Measurements from ENCODE around the gene KCTD3. TPM values are rescaled to one million over a fixed set of nuclear protein-coding genes. Genes with fewer than 3 reads are reported as not detected.

Gene KCTD3
- total RNA-seq, 4 donors from 2014 or later, result 61.0 to 80.5 (median 65.2) TPM

DNA sequence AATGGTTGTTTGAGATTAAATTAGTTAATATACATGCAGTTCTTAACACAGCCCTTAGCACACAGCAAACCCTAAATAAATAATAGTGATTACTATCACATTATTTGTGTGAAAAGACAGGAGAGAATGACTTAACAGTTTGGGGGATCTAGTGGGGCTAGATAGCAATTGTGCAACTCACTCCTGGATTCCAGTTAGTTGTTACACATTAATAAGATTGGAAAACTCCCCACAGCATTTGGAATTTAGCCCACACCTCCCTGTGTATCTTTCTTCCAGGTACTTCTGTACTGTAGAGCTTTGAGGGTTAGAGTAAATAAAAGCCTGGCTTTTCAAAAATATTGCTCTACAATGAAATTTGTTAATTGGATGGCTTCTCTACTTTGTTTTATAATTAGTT is 93.2 kb downstream of the KCTD3 start:
- H3K4me1 ChIP-seq, result no peaks in the 10 kb centered on the region
- DNase-seq (ENCODE audit: extremely low spot score), result no peak
- TF ChIP-seq POLR2A (IDR thresholded peaks at IDR 0.05; ENCODE audit: low read depth) (no peak), POLR2AphosphoS5 (IDR thresholded peaks at IDR 0.05) (no peak), EP300 (IDR thresholded peaks at IDR 0.05) (no peak)
- TF ChIP-seq, protein P1, sequence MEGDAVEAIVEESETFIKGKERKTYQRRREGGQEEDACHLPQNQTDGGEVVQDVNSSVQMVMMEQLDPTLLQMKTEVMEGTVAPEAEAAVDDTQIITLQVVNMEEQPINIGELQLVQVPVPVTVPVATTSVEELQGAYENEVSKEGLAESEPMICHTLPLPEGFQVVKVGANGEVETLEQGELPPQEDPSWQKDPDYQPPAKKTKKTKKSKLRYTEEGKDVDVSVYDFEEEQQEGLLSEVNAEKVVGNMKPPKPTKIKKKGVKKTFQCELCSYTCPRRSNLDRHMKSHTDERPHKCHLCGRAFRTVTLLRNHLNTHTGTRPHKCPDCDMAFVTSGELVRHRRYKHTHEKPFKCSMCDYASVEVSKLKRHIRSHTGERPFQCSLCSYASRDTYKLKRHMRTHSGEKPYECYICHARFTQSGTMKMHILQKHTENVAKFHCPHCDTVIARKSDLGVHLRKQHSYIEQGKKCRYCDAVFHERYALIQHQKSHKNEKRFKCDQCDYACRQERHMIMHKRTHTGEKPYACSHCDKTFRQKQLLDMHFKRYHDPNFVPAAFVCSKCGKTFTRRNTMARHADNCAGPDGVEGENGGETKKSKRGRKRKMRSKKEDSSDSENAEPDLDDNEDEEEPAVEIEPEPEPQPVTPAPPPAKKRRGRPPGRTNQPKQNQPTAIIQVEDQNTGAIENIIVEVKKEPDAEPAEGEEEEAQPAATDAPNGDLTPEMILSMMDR (IDR thresholded peaks at IDR 0.05), result no peak
- H3K4me3 ChIP-seq, result no peak overlapping the region
- H3K36me3 ChIP-seq, result no peaks in the 10 kb centered on the region
- H3K9me3 ChIP-seq, result no peaks in the 10 kb centered on the region
- intact Hi-C loops (cut with DNase I), result no loop called here
- H3K27me3 ChIP-seq, result no peaks in the 10 kb centered on the region
- H3K27ac ChIP-seq (replicated peaks in 1 of 4), result no peak overlapping the region

DNA sequence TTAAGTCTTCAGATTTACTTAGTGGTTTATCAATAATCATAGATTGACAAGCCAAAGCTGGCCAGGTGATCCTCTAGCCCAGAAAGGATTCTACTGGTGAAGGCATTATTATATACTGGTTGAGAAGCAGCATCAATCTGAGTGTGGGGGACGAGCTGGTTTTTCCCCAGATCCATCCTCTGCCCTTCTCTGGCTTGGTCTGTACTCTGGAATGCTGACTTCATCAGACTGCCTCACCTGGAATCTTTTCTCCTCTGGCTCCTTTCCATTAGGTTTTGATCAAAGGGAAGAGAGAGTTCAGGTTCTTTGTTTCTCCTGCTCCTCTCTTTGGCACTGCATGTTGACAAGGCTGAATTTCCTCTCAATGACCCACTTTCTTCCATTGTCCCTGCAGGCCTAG is 93.9 kb downstream of the KCTD3 start:
- H3K27ac ChIP-seq (replicated peaks in 1 of 4), result no peak overlapping the region
- H3K27me3 ChIP-seq, result no peaks in the 10 kb centered on the region
- TF ChIP-seq POLR2A (IDR thresholded peaks at IDR 0.05; ENCODE audit: low read depth) (no peak), POLR2AphosphoS5 (IDR thresholded peaks at IDR 0.05) (no peak), EP300 (IDR thresholded peaks at IDR 0.05) (no peak)
- TF ChIP-seq, protein P1 (IDR thresholded peaks at IDR 0.05), result no peak
- no peak for DNase-seq (ENCODE audit: extremely low spot score)
- H3K4me3 ChIP-seq, result no peak overlapping the region
- 86% methylated on average over 1 of the region's 1 CpG for WGBS
- H3K9me3 ChIP-seq, result no peaks in the 10 kb centered on the region
- no peaks in the 10 kb centered on the region for H3K36me3 ChIP-seq
- intact Hi-C loops (cut with DNase I), result no loop called here
- no peaks in the 10 kb centered on the region for H3K4me1 ChIP-seq

DNA sequence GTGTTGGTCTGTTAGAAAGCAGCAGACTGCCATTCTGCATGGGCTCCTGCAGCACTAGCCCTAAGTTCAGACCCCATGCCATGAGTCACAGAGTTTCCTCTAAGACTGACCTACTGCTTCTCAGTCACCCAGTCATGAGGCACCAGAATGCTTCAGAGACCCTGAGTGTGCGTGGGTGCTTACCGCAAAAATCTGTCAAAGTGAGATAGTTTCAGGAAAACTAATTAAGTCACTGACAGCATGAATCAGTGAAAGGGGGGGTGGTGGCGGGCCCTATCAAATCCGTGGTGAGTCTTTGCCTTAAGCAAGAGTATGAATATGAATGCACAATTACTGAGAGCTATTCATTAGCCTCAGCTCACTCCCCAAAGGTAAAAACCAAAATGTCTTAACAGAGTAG is 98.1 kb downstream of the KCTD3 start:
- DNase-seq (ENCODE audit: extremely low spot score), result peak; percentile 45
- Histone ChIP-seq H3K9me3 (no peaks in the 10 kb centered on the region), H3K36me3 (no peaks in the 10 kb centered on the region), H3K27me3 (no peaks in the 10 kb centered on the region), H3K4me3 (no peak overlapping the region), H3K27ac (replicated peaks in 1 of 4) (no peak overlapping the region), H3K4me1 (no peaks in the 10 kb centered on the region)
- intact Hi-C loops (cut with DNase I), result no loop called here
- TF ChIP-seq EP300 (IDR thresholded peaks at IDR 0.05) (no peak), POLR2A (IDR thresholded peaks at IDR 0.05; ENCODE audit: low read depth) (no peak), POLR2AphosphoS5 (IDR thresholded peaks at IDR 0.05) (no peak)
- TF ChIP-seq, protein P1 (IDR thresholded peaks at IDR 0.05), result no peak
- WGBS, result 83% methylated on average over 2 of the region's 4 CpGs

DNA sequence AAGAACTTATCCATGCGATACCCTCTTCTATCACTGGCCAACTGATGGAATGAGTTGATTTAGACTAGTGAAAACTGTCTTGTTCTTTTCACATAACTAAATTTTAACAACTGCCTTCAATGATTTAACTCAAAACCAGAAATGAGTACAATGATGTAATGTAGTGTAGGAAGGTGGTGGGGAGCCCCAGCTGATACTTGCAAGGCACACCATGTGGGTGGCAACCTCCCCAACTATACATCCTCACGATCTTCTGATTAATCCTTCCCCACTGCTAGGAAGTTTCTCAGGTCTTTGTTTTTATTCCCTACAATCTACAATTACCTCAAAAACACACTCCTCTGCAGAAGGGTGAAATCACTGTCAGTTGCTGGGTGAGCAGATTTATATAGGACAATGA is 100.7 kb downstream of the KCTD3 start:
- peak; percentile 72 for DNase-seq (ENCODE audit: extremely low spot score)
- 79% methylated on average over 2 of the region's 2 CpGs for WGBS
- Histone ChIP-seq H3K36me3 (no peaks in the 10 kb centered on the region), H3K9me3 (no peaks in the 10 kb centered on the region), H3K4me1 (no peaks in the 10 kb centered on the region), H3K27me3 (no peaks in the 10 kb centered on the region), H3K4me3 (no peak overlapping the region), H3K27ac (replicated peaks in 1 of 4) (no peak overlapping the region)
- TF ChIP-seq EP300 (IDR thresholded peaks at IDR 0.05) (no peak), POLR2A (IDR thresholded peaks at IDR 0.05; ENCODE audit: low read depth) (no peak), POLR2AphosphoS5 (IDR thresholded peaks at IDR 0.05) (no peak)
- TF ChIP-seq, protein P1 (IDR thresholded peaks at IDR 0.05), result no peak
- intact Hi-C loops (cut with DNase I), result no loop called here

DNA sequence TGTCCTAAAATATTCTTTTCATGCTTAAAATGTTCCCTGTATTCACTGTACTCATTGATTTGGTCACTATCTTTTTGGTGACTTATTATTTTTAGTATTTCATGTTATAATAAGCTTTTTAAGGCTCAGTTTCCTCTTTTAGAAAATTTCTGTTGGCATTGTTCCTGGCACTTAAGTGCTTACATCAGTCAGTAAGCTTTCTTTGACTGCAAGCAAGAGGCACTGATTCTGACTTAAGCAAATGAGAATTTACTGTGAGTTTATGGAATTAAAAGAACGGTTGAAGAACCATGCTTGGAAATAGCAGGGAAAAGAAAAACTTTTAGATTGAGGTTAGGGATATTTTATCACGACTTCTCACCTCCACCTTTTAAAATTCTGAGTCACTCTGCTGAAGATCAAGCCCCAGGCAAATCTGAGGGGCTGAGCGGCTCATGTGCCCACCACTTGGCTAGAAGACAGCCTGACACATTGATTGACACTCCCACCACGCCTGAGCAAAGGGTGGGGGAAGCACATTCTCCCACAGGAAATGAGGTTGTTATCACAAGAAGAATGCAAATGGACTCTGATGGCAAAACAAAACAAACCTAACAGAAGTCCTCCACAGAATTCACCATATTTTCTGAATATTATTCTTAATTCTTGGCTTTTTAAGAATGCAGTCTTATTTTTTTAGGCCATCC is 102.8 kb downstream of the KCTD3 start:
- intact Hi-C loops (cut with DNase I), result no loop called here
- TF ChIP-seq POLR2AphosphoS5 (IDR thresholded peaks at IDR 0.05) (no peak), POLR2A (IDR thresholded peaks at IDR 0.05; ENCODE audit: low read depth) (no peak), EP300 (IDR thresholded peaks at IDR 0.05) (no peak)
- no peak for DNase-seq (ENCODE audit: extremely low spot score)
- Histone ChIP-seq H3K27ac (replicated peaks in 1 of 4) (no peak overlapping the region), H3K9me3 (no peaks in the 10 kb centered on the region), H3K4me1 (no peaks in the 10 kb centered on the region), H3K4me3 (no peak overlapping the region), H3K27me3 (no peaks in the 10 kb centered on the region), H3K36me3 (no peaks in the 10 kb centered on the region)
- 54% methylated on average over 4 of the region's 4 CpGs for WGBS

Small RNA genes within 50 kb of the gene (small RNA-seq; reads per million reads assigned to genes)
- 0 reads per million in 3 donors for gene RF00108

All from esophagus muscularis mucosa (tissue), 4 donors.